Stimulated activated CD8-positive, alpha-beta memory T cell treated with anti-CD3 and anti-CD28 coated beads, Interleukin-2, amount 100 ng/mL, for 48 hours (primary cell): Measurements from ENCODE around the gene DLG2.
"Not testable (repeated sequence)": the region's sequence is repeated elsewhere in the genome, so short reads cannot be mapped to it uniquely, and the experiment has no call there.

ENCODE experiments used
- DNase-seq, 2 donors: peaks; one replicate each; pipeline ENCODE4 v3.0.0-alpha.2; 2020; ENCODE audit warnings: low read depth in 2 of 2

The DLG2 gene

GRCh38 chr11:85028329-85029101 is 598.6 kb downstream of the DLG2 start:
- no peak for DNase-seq

GRCh38 chr11:85027346-85027745 is 599.8 kb downstream of the DLG2 start:
- DNase-seq = no peak

- DNase-seq = no peak
These were observed 606.1 kb downstream of the DLG2 start for GRCh38 chr11:85021058-85021457.

GRCh38 chr11:84993386-84993785 is 633.8 kb downstream of the DLG2 start:
- DNase-seq = no peak

- no peak for DNase-seq
These were observed 637.0 kb downstream of the DLG2 start for GRCh38 chr11:84990141-84990540.

GRCh38 chr11:84987686-84988187 is 639.4 kb downstream of the DLG2 start:
- not testable (repeated sequence) for DNase-seq

GRCh38 chr11:84981301-84981700 is 645.8 kb downstream of the DLG2 start:
- DNase-seq = no peak

GRCh38 chr11:84969103-84969502 is 658.0 kb downstream of the DLG2 start:
- no peak for DNase-seq

- no peak for DNase-seq
These were observed 661.7 kb downstream of the DLG2 start for GRCh38 chr11:84965484-84965883.

- no peak for DNase-seq
These were observed 663.9 kb downstream of the DLG2 start for GRCh38 chr11:84963240-84963639.

GRCh38 chr11:84962018-84962417 is 665.1 kb downstream of the DLG2 start:
- DNase-seq = no peak

GRCh38 chr11:84958295-84958694 is 668.8 kb downstream of the DLG2 start:
- no peak for DNase-seq

GRCh38 chr11:84950569-84951270 is 676.4 kb downstream of the DLG2 start:
- no peak for DNase-seq

GRCh38 chr11:84947970-84948580 is 679.1 kb downstream of the DLG2 start:
- no peak for DNase-seq

- DNase-seq = no peak
These were observed 680.1 kb downstream of the DLG2 start for GRCh38 chr11:84947070-84947469.

- DNase-seq = no peak
These were observed 696.3 kb downstream of the DLG2 start for GRCh38 chr11:84930863-84931262.

GRCh38 chr11:84929738-84930137 is 697.4 kb downstream of the DLG2 start:
- DNase-seq = no peak

- DNase-seq = no peak
These were observed 702.9 kb downstream of the DLG2 start for GRCh38 chr11:84924154-84924692.

GRCh38 chr11:84923489-84923888 is 703.7 kb downstream of the DLG2 start:
- no peak for DNase-seq

GRCh38 chr11:84922836-84923235 is 704.3 kb downstream of the DLG2 start:
- no peak for DNase-seq

GRCh38 chr11:84922212-84922805 is 704.8 kb downstream of the DLG2 start:
- DNase-seq = no peak

GRCh38 chr11:84914511-84914910 is 712.6 kb downstream of the DLG2 start:
- no peak for DNase-seq
